ENCODE results near the gene JUND. TPM values are rescaled to one million over a fixed set of nuclear protein-coding genes. Genes with fewer than 3 reads are reported as not detected.

JUND gene
- total RNA-seq, 1 experiment from 2014 or later, result 221 TPM

DNA sequence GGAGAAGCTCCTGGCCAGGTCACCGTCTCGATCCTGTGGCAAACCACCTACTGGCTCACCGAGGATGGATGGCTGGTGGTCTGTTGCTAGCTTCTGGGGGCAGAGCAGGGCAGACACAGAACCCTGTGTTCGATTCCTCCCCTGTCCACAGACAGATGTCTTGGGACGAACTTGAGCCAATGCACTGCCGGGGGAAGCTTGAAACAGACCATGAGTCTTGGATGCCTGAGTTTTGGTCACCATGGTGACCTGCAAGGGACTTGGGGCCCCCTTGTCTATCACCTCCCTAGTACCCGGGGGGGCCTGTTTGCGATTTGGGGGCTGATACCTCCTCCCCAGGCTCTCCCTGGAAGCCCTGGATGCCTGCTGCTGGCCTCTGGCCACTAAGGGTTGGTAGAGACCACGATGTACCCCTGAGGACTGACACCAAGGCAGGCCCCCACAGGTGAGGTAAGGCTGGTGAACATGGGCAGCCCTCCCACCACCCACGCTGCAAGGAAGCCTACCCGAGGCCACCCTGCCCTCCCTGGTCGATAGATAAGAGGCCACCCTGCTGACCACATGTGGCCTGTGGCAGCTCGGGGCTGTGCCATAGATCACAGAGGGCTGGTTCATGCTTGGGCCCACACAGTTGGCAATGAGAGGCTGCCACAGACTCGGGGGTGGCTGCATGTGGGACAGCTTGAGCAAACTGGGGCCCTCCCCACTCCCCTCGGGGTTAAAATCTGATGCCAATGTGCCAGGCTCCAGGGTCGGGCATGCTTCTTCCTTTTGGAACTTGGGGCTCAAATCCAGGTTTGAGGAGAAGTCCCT is 17.9 kb downstream of the JUND start:
- ATAC-seq (no peak), DNase-seq (ENCODE audit: low read depth, low spot score) (no peak)
- TF ChIP-seq POLR2AphosphoS5 (IDR thresholded peaks at IDR 0.05; ENCODE audit: low read depth, low read length) (no peak), CEBPB (IDR thresholded peaks at IDR 0.05; ENCODE audit: low read depth) (no peak)
- TF ChIP-seq, protein P1, sequence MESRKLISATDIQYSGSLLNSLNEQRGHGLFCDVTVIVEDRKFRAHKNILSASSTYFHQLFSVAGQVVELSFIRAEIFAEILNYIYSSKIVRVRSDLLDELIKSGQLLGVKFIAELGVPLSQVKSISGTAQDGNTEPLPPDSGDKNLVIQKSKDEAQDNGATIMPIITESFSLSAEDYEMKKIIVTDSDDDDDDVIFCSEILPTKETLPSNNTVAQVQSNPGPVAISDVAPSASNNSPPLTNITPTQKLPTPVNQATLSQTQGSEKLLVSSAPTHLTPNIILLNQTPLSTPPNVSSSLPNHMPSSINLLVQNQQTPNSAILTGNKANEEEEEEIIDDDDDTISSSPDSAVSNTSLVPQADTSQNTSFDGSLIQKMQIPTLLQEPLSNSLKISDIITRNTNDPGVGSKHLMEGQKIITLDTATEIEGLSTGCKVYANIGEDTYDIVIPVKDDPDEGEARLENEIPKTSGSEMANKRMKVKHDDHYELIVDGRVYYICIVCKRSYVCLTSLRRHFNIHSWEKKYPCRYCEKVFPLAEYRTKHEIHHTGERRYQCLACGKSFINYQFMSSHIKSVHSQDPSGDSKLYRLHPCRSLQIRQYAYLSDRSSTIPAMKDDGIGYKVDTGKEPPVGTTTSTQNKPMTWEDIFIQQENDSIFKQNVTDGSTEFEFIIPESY (IDR thresholded peaks at IDR 0.05; ENCODE audit: extremely low read depth, insufficient replicate concordance, low read length), result no peak
- TF ChIP-seq, protein P2, sequence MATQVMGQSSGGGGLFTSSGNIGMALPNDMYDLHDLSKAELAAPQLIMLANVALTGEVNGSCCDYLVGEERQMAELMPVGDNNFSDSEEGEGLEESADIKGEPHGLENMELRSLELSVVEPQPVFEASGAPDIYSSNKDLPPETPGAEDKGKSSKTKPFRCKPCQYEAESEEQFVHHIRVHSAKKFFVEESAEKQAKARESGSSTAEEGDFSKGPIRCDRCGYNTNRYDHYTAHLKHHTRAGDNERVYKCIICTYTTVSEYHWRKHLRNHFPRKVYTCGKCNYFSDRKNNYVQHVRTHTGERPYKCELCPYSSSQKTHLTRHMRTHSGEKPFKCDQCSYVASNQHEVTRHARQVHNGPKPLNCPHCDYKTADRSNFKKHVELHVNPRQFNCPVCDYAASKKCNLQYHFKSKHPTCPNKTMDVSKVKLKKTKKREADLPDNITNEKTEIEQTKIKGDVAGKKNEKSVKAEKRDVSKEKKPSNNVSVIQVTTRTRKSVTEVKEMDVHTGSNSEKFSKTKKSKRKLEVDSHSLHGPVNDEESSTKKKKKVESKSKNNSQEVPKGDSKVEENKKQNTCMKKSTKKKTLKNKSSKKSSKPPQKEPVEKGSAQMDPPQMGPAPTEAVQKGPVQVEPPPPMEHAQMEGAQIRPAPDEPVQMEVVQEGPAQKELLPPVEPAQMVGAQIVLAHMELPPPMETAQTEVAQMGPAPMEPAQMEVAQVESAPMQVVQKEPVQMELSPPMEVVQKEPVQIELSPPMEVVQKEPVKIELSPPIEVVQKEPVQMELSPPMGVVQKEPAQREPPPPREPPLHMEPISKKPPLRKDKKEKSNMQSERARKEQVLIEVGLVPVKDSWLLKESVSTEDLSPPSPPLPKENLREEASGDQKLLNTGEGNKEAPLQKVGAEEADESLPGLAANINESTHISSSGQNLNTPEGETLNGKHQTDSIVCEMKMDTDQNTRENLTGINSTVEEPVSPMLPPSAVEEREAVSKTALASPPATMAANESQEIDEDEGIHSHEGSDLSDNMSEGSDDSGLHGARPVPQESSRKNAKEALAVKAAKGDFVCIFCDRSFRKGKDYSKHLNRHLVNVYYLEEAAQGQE (IDR thresholded peaks at IDR 0.05; ENCODE audit: low read depth), result no peak
- Histone ChIP-seq H3K4me3 (replicated peaks in 1 of 2; ENCODE audit: low read depth in 1 of 2, low read length in 2 of 2) (no peak overlapping the region), H3K9me3 (ENCODE audit: control insufficient read depth in 1 of 2, insufficient read depth in 1 of 2, low read depth in 1 of 2, low read length in 2 of 2) (no peaks in the 10 kb centered on the region), H3K9ac (ENCODE audit: low read length) (no peak overlapping the region), H2AFZ (ENCODE audit: low read depth, low read length, poor library complexity, severe bottlenecking) (no peak overlapping the region), H4K20me1 (ENCODE audit: insufficient read depth) (no peaks in the 10 kb centered on the region), H3K27me3 (ENCODE audit: insufficient read depth, low read length) (no peaks in the 10 kb centered on the region), H3K79me2 (ENCODE audit: insufficient read depth, low read length) (no peaks in the 10 kb centered on the region), H3K9me2 (ENCODE audit: insufficient read depth) (no peaks in the 10 kb centered on the region), H3K4me1 (ENCODE audit: control insufficient read depth in 1 of 2, insufficient read depth in 2 of 2, low read length in 2 of 2) (no peaks in the 10 kb centered on the region), H3K27ac (ENCODE audit: low read depth, low read length) (no peak overlapping the region), H3K4me2 (ENCODE audit: low read length) (no peak overlapping the region), H3K36me3 (ENCODE audit: control insufficient read depth in 1 of 2, insufficient read depth in 2 of 2, low read length in 2 of 2) (no peaks in the 10 kb centered on the region)
- ChIA-PET CTCF (no interaction called here), POLR2A (interaction anchor here (1.5 kb wide), 1 partner anchor 59 kb away, joined by 3 read pairs; the partner anchor contains the start of gene LSM4), RAD21 (ENCODE audit: low non-redundant PET in 1 of 2, low total read pairs in 2 of 2, uncharacterized antibody in 2 of 2, unreplicated experiment in 2 of 2) (no interaction called here)
- BruUV-seq (replicated peaks), result no TSS peak
- intact Hi-C loops (cut with micrococcal nuclease), result no loop called here

Data from HCT116 (cell line).